NCI-H1436 treated with DMSO at 0.1 percent for 48 hours (cell line): ENCODE results near the gene JAKMIP1.

Source experiments
- DNase-seq: peaks from one replicate; lab custom pipeline; 2025; lab: John Stamatoyannopoulos, UW

JAKMIP1 gene

DNA sequence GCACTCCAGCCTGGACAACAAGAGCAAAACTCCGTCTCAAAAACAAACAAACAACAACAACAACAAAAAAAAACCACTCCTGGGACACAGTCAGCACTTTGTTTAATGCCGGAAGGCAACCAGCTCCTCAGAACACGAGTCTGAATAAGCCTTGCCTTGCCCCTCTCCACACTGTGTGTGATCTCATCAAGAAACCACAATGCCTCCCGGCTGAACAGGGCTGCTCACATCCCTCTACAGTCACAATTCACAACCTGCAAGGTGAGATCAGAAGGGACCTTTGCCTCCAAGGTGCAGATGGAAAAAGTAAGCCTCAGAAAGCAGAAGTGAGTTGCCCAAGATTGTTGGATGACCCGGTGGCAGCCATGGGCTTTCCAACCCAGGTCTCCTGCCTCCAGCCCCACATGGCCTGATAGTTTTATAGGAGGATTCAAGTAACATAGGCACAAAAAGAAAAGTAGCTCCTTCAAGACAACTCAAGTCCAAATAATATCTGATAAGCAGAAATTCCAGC lies 80.8 kb downstream of the JAKMIP1 start:
- DNase-seq = no peak

DNA sequence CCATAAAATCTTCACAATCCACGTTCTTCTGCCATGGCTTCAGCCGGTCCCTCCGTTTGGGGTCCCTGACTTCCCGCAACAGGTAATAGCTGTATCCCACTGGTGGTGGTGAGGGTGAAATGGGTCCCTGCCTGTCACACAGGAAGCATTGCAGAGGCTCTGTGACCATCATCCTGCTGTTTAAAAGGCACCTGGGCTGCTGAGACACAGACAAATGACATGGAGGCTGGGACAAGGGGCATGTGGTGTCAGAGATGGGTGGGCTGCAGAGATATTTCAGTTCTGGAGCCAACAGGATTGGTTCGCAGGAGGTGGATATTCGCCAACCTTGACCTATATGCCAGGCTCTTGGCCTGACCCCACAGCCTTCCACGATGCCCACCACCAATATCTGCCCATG lies 82.1 kb downstream of the JAKMIP1 start:
- DNase-seq = no peak

- DNase-seq = no peak
Observed at GRCh38 chr4:6116696-6117285, 83.6 kb downstream of the JAKMIP1 start.

GRCh38 chr4:6115746-6116586 lies 84.4 kb downstream of the JAKMIP1 start:
- DNase-seq = no peak

DNA sequence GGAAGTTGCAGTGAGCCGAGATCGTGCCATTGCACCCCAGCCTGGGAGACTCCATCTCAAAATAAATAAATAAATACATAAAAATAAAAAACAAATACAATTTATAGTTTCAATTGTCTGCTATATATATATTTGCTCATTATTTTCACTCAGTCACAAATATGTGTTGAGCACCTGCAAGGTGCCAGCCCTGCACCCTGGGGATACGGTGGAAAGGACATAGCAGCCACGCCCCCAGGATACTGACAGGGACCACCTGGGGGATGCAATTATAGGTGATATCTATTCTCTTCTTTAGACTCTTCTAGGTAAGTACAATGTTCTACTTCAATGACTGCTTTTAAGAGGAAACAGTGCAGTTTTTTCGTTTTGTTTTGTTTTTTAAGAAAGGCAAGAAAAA lies 85.0 kb downstream of the JAKMIP1 start:
- no peak for DNase-seq

- no peak for DNase-seq
Observed at GRCh38 chr4:6114601-6115000, 85.7 kb downstream of the JAKMIP1 start.

- DNase-seq = no peak
Observed at GRCh38 chr4:6114181-6114580, 86.2 kb downstream of the JAKMIP1 start.

GRCh38 chr4:6113641-6114040 lies 86.7 kb downstream of the JAKMIP1 start:
- DNase-seq = no peak

DNA sequence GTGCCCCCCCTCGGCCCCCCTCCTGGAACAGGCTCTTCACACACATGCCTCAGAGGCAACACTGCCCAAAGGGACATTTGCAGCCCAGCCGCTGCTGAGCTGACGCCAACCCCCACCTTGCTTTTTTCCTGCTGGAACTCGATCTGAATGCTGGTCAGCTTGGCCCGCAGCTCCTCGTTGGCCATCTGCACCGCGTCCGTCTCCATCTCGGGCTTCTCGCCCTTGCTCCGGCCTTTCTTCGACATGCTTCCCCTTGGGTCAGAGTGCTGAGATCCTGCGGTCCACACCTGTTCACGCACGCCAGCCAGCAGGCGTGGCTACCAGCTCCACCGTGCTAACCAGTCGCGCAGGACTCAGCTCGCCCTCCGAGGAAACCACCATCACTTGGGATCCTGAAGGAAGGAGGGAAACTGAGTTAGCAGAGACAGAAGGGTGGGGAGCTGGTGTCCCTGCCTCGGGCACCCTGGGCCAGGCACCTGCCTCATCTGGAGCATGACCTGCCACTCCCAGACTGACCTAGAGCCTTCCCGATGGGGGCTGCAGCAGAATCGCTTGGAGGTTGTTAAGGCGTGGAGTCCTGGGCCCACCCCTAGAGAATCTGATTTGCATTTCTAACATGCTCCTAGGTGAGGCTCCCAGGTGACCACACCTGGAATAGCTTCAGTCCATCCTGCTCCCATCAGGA lies 87.6 kb downstream of the JAKMIP1 start:
- DNase-seq = no peak

GRCh38 chr4:6111354-6111960 lies 88.9 kb downstream of the JAKMIP1 start:
- no peak for DNase-seq

GRCh38 chr4:6110681-6111353 lies 89.5 kb downstream of the JAKMIP1 start:
- DNase-seq = no peak

- no peak for DNase-seq
Observed at GRCh38 chr4:6109842-6110560, 90.3 kb downstream of the JAKMIP1 start.

- no peak for DNase-seq
Observed at GRCh38 chr4:6107886-6108285, 92.5 kb downstream of the JAKMIP1 start.

- DNase-seq = no peak
Observed at GRCh38 chr4:6107114-6107791, 93.1 kb downstream of the JAKMIP1 start.

- no peak for DNase-seq
Observed at GRCh38 chr4:6106156-6106555, 94.2 kb downstream of the JAKMIP1 start.

- DNase-seq = no peak
Observed at GRCh38 chr4:6105311-6105911, 94.9 kb downstream of the JAKMIP1 start.

- no peak for DNase-seq
Observed at GRCh38 chr4:6104541-6105130, 95.7 kb downstream of the JAKMIP1 start.

- no peak for DNase-seq
Observed at GRCh38 chr4:6097581-6097980, 102.8 kb downstream of the JAKMIP1 start.

DNA sequence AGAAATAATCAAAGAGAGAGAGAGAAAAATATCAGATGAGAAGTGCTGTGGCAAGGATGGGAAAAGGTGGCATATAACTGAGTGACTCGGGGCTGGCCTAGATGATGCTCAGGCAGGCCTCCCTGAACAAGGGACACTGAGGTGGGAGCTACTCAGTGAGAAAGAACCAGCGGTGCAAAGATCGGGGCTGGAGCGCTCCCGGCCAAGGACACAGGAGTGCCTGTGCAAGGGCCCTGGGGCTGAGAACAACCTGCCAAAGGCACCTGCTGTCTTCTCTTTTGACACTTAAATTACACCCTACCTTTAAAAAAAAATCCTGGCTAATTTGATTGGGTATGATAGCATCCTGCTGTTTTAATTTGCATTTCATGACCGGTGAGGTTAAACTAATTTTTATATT lies 104.5 kb downstream of the JAKMIP1 start:
- no peak for DNase-seq
